Spleen (tissue), 11 donors: ENCODE data around the gene CD83. TPM values are rescaled to one million over a fixed set of nuclear protein-coding genes. Genes with fewer than 3 reads are reported as not detected.

Experiments
- DNase-seq: peaks from one replicate; pipeline ENCODE4 v3.0.0-alpha.2; 2020
- H3K27ac ChIP-seq, 8 donors: fragments of 200-600 bp; sonication (generic) in 7 of 8; 1 replicate in 4 of 8; 2 replicates in 4 of 8; pipeline versions ENCODE4 v1.5.0 to v1.8.0; 2016 to 2021; ENCODE audit warnings: inconsistent platforms in 4 of 8, mild to moderate bottlenecking in 4 of 8, moderate library complexity in 1 of 8
- H3K27me3 ChIP-seq, 7 donors: fragments of 200-600 bp; sonication (generic) in 6 of 7; replicated peaks in 1 of 7; 1 replicate in 4 of 7; 2 replicates in 3 of 7; pipeline versions ENCODE4 v1.5.0 to v1.8.0; 2016 to 2021; ENCODE audit warnings: inconsistent platforms in 3 of 7, mild to moderate bottlenecking in 1 of 7
- H3K36me3 ChIP-seq, 6 donors: fragments of 200-600 bp; sonication (generic) in 5 of 6; 1 replicate in 4 of 6; 2 replicates in 2 of 6; pipeline versions ENCODE4 v1.5.0 to v1.8.0; 2016 to 2021; ENCODE audit warnings: inconsistent platforms in 2 of 6
- H3K4me1 ChIP-seq, 6 donors: fragments of 200-600 bp; sonication (generic) in 5 of 6; 1 replicate in 3 of 6; 2 replicates in 3 of 6; pipeline versions ENCODE4 v1.5.0 to v1.8.0; 2016 to 2021; ENCODE audit warnings: inconsistent platforms in 3 of 6
- H3K4me3 ChIP-seq, 8 donors: fragments of 200-600 bp; sonication (generic) in 7 of 8; 1 replicate in 4 of 8; 2 replicates in 4 of 8; pipeline versions ENCODE4 v1.5.0 to v1.8.0; 2016 to 2021; ENCODE audit warnings: inconsistent platforms in 4 of 8, mild to moderate bottlenecking in 4 of 8, moderate library complexity in 2 of 8
- H3K9me3 ChIP-seq, 8 donors: fragments of 200-600 bp; sonication (generic) in 7 of 8; 1 replicate in 4 of 8; 2 replicates in 4 of 8; pipeline versions ENCODE4 v1.5.0 to v1.8.0; 2016 to 2021; ENCODE audit warnings: inconsistent platforms in 4 of 8
- POLR2A ChIP-seq, 3 donors: fragments of 450-650 bp; IDR thresholded peaks; one replicate each; pipeline ENCODE4 v1.5.1; 2017; ENCODE audit warnings: antibody characterized with exemption in 3 of 3, mild to moderate bottlenecking in 1 of 3
- POLR2AphosphoS5 ChIP-seq, 3 donors: sonication (generic); formaldehyde crosslinking; IDR thresholded peaks; one replicate each; pipeline ENCODE4 v1.5.1; 2017; ENCODE audit warnings: antibody characterized with exemption in 3 of 3
- WGBS, 5 donors: extraction: QIAGEN DNeasy Blood & Tissue Kit in 3 of 5; methylation state at CpG; one replicate each; pipeline versions ENCODE4 v1.1.5 to v1.1.7; 2013 to 2018; 5-methylcytosine and 5-hydroxymethylcytosine counted together
- intact Hi-C: fragments of 100-400 bp; cut with DNase I; formaldehyde crosslinking; loops from one replicate; pipeline ENCODE4 v1.15.0; 2023; ENCODE audit warnings: low total_unique reads
- polyA plus RNA-seq, 3 donors: library from polyadenylated mRNA; stranded (reverse); fragments of 200-250 nt; gene quantifications; one replicate each; pipeline ENCODE4 v1.2.1, GENCODE V29; 2013
- total RNA-seq, 7 donors: library from RNA; depleted of rRNA in 3 of 7; stranded (reverse); fragments of >200 nt in 3 of 7; fragmentation: NEBNext Ultra II Directional in 4 of 7; extraction: Animal tissue kit (Norgen Biotek cat#: 25700) in 4 of 7; gene quantifications; one replicate each; pipeline versions ENCODE4 v1.1.0 to v1.2.1, GENCODE V29; 2016 to 2021
- TF ChIP-seq, protein P1 (sequence below), 11 experiments: fragments of 200-600 bp in 7 of 11; fragments of 450-650 bp in 4 of 11; sonication (generic) in 4 of 11; IDR thresholded peaks in 8 of 11; conservative IDR thresholded peaks in 3 of 11; 1 replicate in 7 of 11; 2 replicates in 4 of 11; pipeline versions ENCODE4 v1.4.0 to v1.8.0; 2016 to 2021; ENCODE audit warnings: antibody characterized with exemption in 11 of 11, inconsistent platforms in 4 of 11, mild to moderate bottlenecking in 1 of 11
- donor health status: healthy with polysubstance abuse.
- donor health status: DM: no; HTN: no; CAD: no; lungs with moderate emphysema.
- donor health status: DM: no; HTN: no; CAD: no.
- donor health status: Bipolar disorder and iron deficiency.
- donor health status: healthy.
- donor health status: DM: no; HTN: no; CAD: no.
- donor health status: DM: yes; HTN: yes; CAD: no.

Gene CD83
- total and polyA plus RNA-seq, 10 donors, result 11.7 to 51.5 (median 22.6) TPM

DNA sequence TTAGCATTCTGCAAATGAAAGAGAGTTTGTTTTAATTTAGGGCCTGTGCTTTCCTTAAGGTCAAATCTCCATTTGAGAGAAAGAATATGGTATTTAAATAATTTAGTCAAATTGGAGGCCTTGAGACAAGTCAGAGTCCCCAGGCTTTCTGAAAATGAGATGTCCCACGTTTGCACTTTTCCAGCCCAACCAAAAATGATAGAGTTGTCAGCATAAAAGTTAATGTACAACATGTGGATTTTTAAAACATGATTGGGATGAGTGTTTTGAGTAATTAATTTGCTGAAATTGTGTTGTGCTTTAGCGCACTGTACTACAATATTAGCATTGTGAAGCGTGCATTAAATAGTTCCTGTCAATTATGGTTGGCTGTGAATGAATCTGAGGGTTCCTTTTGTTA lies 10.0 kb downstream of the CD83 start:
- Histone ChIP-seq H3K36me3 (peaks cover 0 to 34% (median 9%) of the 10 kb centered on the region in 6 donors), H3K4me1 (peaks cover 11 to 80% (median 42%) of the 10 kb centered on the region in 6 donors), H3K9me3 (no peaks in the 10 kb centered on the region), H3K27ac (no peak overlapping the region), H3K4me3 (no peak overlapping the region), H3K27me3 (no peaks in the 10 kb centered on the region)
- intact Hi-C loops, result loop anchor here (10.0 kb wide), 1 partner anchor 1497 kb away; no protein-coding TSS in a partner anchor
- TF ChIP-seq, protein P1, sequence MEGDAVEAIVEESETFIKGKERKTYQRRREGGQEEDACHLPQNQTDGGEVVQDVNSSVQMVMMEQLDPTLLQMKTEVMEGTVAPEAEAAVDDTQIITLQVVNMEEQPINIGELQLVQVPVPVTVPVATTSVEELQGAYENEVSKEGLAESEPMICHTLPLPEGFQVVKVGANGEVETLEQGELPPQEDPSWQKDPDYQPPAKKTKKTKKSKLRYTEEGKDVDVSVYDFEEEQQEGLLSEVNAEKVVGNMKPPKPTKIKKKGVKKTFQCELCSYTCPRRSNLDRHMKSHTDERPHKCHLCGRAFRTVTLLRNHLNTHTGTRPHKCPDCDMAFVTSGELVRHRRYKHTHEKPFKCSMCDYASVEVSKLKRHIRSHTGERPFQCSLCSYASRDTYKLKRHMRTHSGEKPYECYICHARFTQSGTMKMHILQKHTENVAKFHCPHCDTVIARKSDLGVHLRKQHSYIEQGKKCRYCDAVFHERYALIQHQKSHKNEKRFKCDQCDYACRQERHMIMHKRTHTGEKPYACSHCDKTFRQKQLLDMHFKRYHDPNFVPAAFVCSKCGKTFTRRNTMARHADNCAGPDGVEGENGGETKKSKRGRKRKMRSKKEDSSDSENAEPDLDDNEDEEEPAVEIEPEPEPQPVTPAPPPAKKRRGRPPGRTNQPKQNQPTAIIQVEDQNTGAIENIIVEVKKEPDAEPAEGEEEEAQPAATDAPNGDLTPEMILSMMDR (IDR thresholded peaks at IDR 0.05 in 8 of 11, conservative IDR thresholded peaks at IDR 0.05 in 3 of 11), result no peak
- TF ChIP-seq POLR2A (IDR thresholded peaks at IDR 0.05) (no peak), POLR2AphosphoS5 (IDR thresholded peaks at IDR 0.05) (no peak)
- 69 to 86% (median 80%) methylated on average over 3 of the region's 3 CpGs for WGBS, 5 donors
- DNase-seq, result no peak

DNA sequence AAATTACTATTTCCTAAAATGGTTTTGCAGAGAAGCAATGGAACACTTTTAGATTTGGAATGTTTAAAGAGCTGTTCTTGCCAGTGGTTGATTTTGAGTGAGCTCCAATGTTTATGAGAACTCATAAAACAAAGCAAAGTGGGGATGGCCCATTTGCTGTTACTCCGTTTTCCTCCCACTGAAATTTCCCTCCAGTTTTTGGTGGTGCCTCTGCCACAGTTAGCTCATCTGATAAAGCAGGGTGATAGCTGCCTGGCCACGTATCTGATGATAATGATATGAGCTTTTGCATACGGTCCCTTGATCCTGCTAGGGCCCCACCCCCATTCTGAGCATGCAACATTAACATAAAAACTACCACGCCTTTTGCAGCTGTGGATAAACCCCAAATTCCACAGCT lies 10.4 kb downstream of the CD83 start:
- Histone ChIP-seq H3K27me3 (no peaks in the 10 kb centered on the region), H3K36me3 (peaks cover 0 to 38% (median 13%) of the 10 kb centered on the region in 6 donors), H3K27ac (no peak overlapping the region), H3K4me1 (peaks cover 11 to 76% (median 38%) of the 10 kb centered on the region in 6 donors), H3K9me3 (no peaks in the 10 kb centered on the region), H3K4me3 (no peak overlapping the region)
- TF ChIP-seq POLR2A (IDR thresholded peaks at IDR 0.05) (no peak), POLR2AphosphoS5 (IDR thresholded peaks at IDR 0.05) (no peak)
- TF ChIP-seq, protein P1 (IDR thresholded peaks at IDR 0.05 in 8 of 11, conservative IDR thresholded peaks at IDR 0.05 in 3 of 11), result no peak
- WGBS, 5 donors, result 54 to 69% (median 68%) methylated on average over 4 of the region's 4 CpGs
- no peak for DNase-seq
- intact Hi-C loops, result loop anchor here (10.0 kb wide), 1 partner anchor 1497 kb away; no protein-coding TSS in a partner anchor

DNA sequence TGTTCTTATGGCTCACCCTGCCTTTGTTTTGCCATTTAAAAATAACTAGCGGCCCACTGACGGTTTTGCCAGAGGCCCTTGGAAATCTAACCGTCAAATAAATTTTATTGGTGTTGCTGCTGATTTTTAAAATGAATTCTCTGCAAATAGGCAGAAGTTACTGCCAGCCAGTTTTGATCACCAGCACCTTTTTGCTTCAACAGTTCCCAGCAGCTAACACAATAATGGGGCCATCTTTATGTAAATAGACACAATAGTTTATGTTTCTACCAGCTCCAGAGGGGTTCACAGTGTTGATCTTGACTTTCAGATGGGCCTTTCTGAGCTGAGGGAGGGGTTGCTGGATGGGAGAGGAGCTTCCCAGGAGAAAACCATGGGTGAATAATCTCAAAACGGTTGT lies 11.2 kb downstream of the CD83 start:
- no peaks in the 10 kb centered on the region for H3K27me3 ChIP-seq
- H3K27ac ChIP-seq, result peak overlapping the region in 1 of 8 donors; percentile 22
- H3K36me3 ChIP-seq, result peaks cover 0 to 45% (median 20%) of the 10 kb centered on the region in 6 donors
- intact Hi-C loops, result loop anchor here (10.0 kb wide), 1 partner anchor 1496 kb away; no protein-coding TSS in a partner anchor
- no peaks in the 10 kb centered on the region for H3K9me3 ChIP-seq
- WGBS, 5 donors, result 81 to 91% (median 88%) methylated on average over 4 of the region's 4 CpGs
- no peak overlapping the region for H3K4me3 ChIP-seq
- TF ChIP-seq POLR2A (IDR thresholded peaks at IDR 0.05) (no peak), POLR2AphosphoS5 (IDR thresholded peaks at IDR 0.05) (no peak)
- TF ChIP-seq, protein P1 (IDR thresholded peaks at IDR 0.05 in 8 of 11, conservative IDR thresholded peaks at IDR 0.05 in 3 of 11), result no peak
- DNase-seq, result no peak
- peaks cover 8 to 70% (median 32%) of the 10 kb centered on the region in 6 donors for H3K4me1 ChIP-seq

DNA sequence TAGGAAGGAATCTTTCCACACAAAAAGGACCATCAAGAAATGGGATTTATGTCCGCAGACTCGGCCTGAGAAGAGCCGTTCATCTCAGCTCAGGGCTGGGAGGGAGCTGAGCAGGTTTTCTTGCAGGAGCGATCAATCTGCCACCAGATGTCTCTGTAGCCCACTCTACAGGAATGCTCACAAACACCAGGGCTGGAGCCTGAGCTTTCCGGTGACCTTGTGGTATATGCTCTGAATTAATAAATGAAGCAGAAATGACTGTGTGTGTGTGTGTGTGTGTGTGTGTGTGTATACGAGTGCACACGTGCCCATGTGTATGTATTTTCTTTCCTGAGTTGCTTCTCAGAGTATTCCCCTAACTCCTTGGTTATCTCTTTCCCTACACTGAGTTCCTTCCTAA lies 12.0 kb downstream of the CD83 start:
- peaks cover 0 to 54% (median 27%) of the 10 kb centered on the region in 6 donors for H3K36me3 ChIP-seq
- H3K4me3 ChIP-seq, result no peak overlapping the region
- H3K4me1 ChIP-seq, result peaks cover 4 to 67% (median 26%) of the 10 kb centered on the region in 6 donors
- no peaks in the 10 kb centered on the region for H3K27me3 ChIP-seq
- WGBS, 5 donors, result 20 to 25% (median 22%) methylated on average over 7 of the region's 7 CpGs
- intact Hi-C loops, result loop anchor here (10.0 kb wide), 1 partner anchor 1495 kb away; no protein-coding TSS in a partner anchor
- peak overlapping the region in 2 of 8 donors; percentile 8 to 22 for H3K27ac ChIP-seq
- peak; percentile 80 for DNase-seq
- TF ChIP-seq, protein P1 (IDR thresholded peaks at IDR 0.05 in 8 of 11, conservative IDR thresholded peaks at IDR 0.05 in 3 of 11), result peak; percentile 14 to 67 (median 60)
- TF ChIP-seq POLR2AphosphoS5 (IDR thresholded peaks at IDR 0.05), result no peak
- no peak for TF ChIP-seq POLR2A (IDR thresholded peaks at IDR 0.05)
- no peaks in the 10 kb centered on the region for H3K9me3 ChIP-seq
